Panc1 (cell line): ENCODE data around the gene CAPZA2.

Source experiments
- CTCF ChIP-seq: fragments of 450-650 bp; IDR thresholded peaks from 2 replicates; pipeline ENCODE4 v1.5.1; 2017; ENCODE audit warnings: mild to moderate bottlenecking
- POLR2AphosphoS5 ChIP-seq: IDR thresholded peaks from 2 replicates; pipeline ENCODE4 v1.6.1; 2012; ENCODE audit warnings: mild to moderate bottlenecking, low read depth, low read length, moderate library complexity
- REST ChIP-seq, 2 experiments: IDR thresholded peaks; 2 replicates each; pipeline ENCODE4 v1.6.1; 2011 to 2012; ENCODE audit warnings: low read depth in 2 of 2, control low read depth in 1 of 2, low read length in 1 of 2, mild to moderate bottlenecking in 1 of 2, moderate library complexity in 1 of 2; ENCODE audit not compliant: insufficient read depth in 1 of 2
- SIN3A ChIP-seq: IDR thresholded peaks from 2 replicates; pipeline ENCODE4 v1.6.1; 2012; ENCODE audit warnings: low read depth, mild to moderate bottlenecking, low read length, moderate library complexity, borderline replicate concordance; ENCODE audit not compliant: insufficient read depth
- TCF7L2 ChIP-seq: IDR thresholded peaks from 2 replicates; pipeline ENCODE4 v1.6.1; 2011; ENCODE audit warnings: mild to moderate bottlenecking, low read depth, low read length, inconsistent platforms

- TF ChIP-seq CTCF (no peak), POLR2AphosphoS5 (no peak), SIN3A (0 out of 2 replicates have a peak, but pooled peaks have one; percentile 40), REST (IDR thresholded peaks at IDR 0.05; ENCODE audit: insufficient read depth in 1 of 2, low read depth in 2 of 2, low read length in 1 of 2) (no peak), TCF7L2 (peak; percentile 41)
Observed at GRCh38 chr7:116952635-116953371, 90.4 kb downstream of the CAPZA2 start.
